Activated T-helper 1 cell treated with anti-CD3 and anti-CD28 coated beads, Interleukin-12 subunit alpha, Interleukin-12 subunit beta, Interleukin-2, Interleukin-4 antibody, amounts not matched to agents 30 ng/mL and 10 ng/mL and 1 ng/mL, durations not matched to agents 14 hours and 24 hours and 36 hours (primary cell): Measurements from ENCODE around the gene SLIT3. TPM values are rescaled to one million over a fixed set of nuclear protein-coding genes. Genes with fewer than 3 reads are reported as not detected.

ENCODE experiments used
- DNase-seq: peaks from one replicate; pipeline ENCODE4 v3.0.0; 2021; ENCODE audit warnings: low spot score
- H3K27ac Mint-ChIP-seq: one replicate; pipeline ENCODE4 v1.8.0; 2021; ENCODE audit warnings: mild to moderate bottlenecking, mixed read lengths
- H3K27me3 Mint-ChIP-seq: one replicate; pipeline ENCODE4 v1.8.0; 2022; ENCODE audit warnings: mild to moderate bottlenecking, moderate library complexity, mixed read lengths; ENCODE audit not compliant: insufficient read depth
- H3K36me3 Mint-ChIP-seq: one replicate; pipeline ENCODE4 v1.8.0; 2021; ENCODE audit warnings: low read depth, mixed read lengths
- H3K4me1 Mint-ChIP-seq: one replicate; pipeline ENCODE4 v1.8.0; 2021; ENCODE audit warnings: low read depth, mixed read lengths
- H3K4me3 Mint-ChIP-seq: one replicate; pipeline ENCODE4 v1.8.0; 2021; ENCODE audit warnings: mild to moderate bottlenecking, moderate library complexity, mixed read lengths
- H3K9me3 Mint-ChIP-seq: one replicate; pipeline ENCODE4 v1.8.0; 2021; ENCODE audit warnings: mixed read lengths
- intact Hi-C: fragments of 100-400 bp; cut with micrococcal nuclease; formaldehyde crosslinking; loops from one replicate; pipeline ENCODE4 v1.15.1; 2024
- total RNA-seq: library from RNA; stranded (reverse); gene quantifications from 2 replicates; pipeline ENCODE4 v1.2.3, GENCODE V29; 2022

SLIT3 gene
- total RNA-seq, 1 donor from 2014 or later = 0.03 TPM

GRCh38 chr5:169295306-169295705 lies 5.6 kb downstream of the SLIT3 start:
- intact Hi-C loops = no loop called here
- no peak overlapping the region for H3K27ac Mint-ChIP-seq
- no peak for DNase-seq
- peaks cover 19% of the 10 kb centered on the region for H3K27me3 Mint-ChIP-seq
- no peaks in the 10 kb centered on the region for H3K9me3 Mint-ChIP-seq
- no peaks in the 10 kb centered on the region for H3K36me3 Mint-ChIP-seq
- H3K4me1 Mint-ChIP-seq = no peaks in the 10 kb centered on the region
- H3K4me3 Mint-ChIP-seq = no peak overlapping the region

- DNase-seq = no peak
- H3K27me3 Mint-ChIP-seq = peaks cover 13% of the 10 kb centered on the region
- intact Hi-C loops = no loop called here
- H3K27ac Mint-ChIP-seq = no peak overlapping the region
- H3K4me3 Mint-ChIP-seq = no peak overlapping the region
- no peaks in the 10 kb centered on the region for H3K4me1 Mint-ChIP-seq
- no peaks in the 10 kb centered on the region for H3K9me3 Mint-ChIP-seq
- no peaks in the 10 kb centered on the region for H3K36me3 Mint-ChIP-seq
Measured at GRCh38 chr5:169294621-169295020, 6.3 kb downstream of the SLIT3 start.

- no peaks in the 10 kb centered on the region for H3K9me3 Mint-ChIP-seq
- no peak overlapping the region for H3K27ac Mint-ChIP-seq
- no peak for DNase-seq
- no peak overlapping the region for H3K4me3 Mint-ChIP-seq
- intact Hi-C loops = no loop called here
- no peaks in the 10 kb centered on the region for H3K27me3 Mint-ChIP-seq
- no peaks in the 10 kb centered on the region for H3K36me3 Mint-ChIP-seq
- H3K4me1 Mint-ChIP-seq = no peaks in the 10 kb centered on the region
Measured at GRCh38 chr5:169291877-169292276, 9.1 kb downstream of the SLIT3 start.

- no peak for DNase-seq
- intact Hi-C loops = no loop called here
- Mint-ChIP-seq H3K36me3 (no peaks in the 10 kb centered on the region), H3K27me3 (no peaks in the 10 kb centered on the region), H3K9me3 (no peaks in the 10 kb centered on the region), H3K4me1 (no peaks in the 10 kb centered on the region), H3K4me3 (no peak overlapping the region), H3K27ac (no peak overlapping the region)
Measured at GRCh38 chr5:169290895-169291294, 10.0 kb downstream of the SLIT3 start.

GRCh38 chr5:169289520-169289919 lies 11.4 kb downstream of the SLIT3 start:
- DNase-seq = no peak
- H3K27ac Mint-ChIP-seq = no peak overlapping the region
- H3K4me3 Mint-ChIP-seq = no peak overlapping the region
- H3K36me3 Mint-ChIP-seq = no peaks in the 10 kb centered on the region
- no peaks in the 10 kb centered on the region for H3K27me3 Mint-ChIP-seq
- H3K4me1 Mint-ChIP-seq = no peaks in the 10 kb centered on the region
- H3K9me3 Mint-ChIP-seq = no peaks in the 10 kb centered on the region
- intact Hi-C loops = no loop called here

- no peak for DNase-seq
- no peak overlapping the region for H3K4me3 Mint-ChIP-seq
- H3K27ac Mint-ChIP-seq = no peak overlapping the region
- H3K9me3 Mint-ChIP-seq = no peaks in the 10 kb centered on the region
- no peaks in the 10 kb centered on the region for H3K4me1 Mint-ChIP-seq
- intact Hi-C loops = no loop called here
- H3K27me3 Mint-ChIP-seq = no peaks in the 10 kb centered on the region
- H3K36me3 Mint-ChIP-seq = no peaks in the 10 kb centered on the region
Measured at GRCh38 chr5:169288066-169288930, 12.6 kb downstream of the SLIT3 start.

GRCh38 chr5:169287529-169287928 lies 13.4 kb downstream of the SLIT3 start:
- Mint-ChIP-seq H3K4me1 (no peaks in the 10 kb centered on the region), H3K4me3 (no peak overlapping the region), H3K27ac (no peak overlapping the region), H3K9me3 (no peaks in the 10 kb centered on the region), H3K36me3 (no peaks in the 10 kb centered on the region), H3K27me3 (no peaks in the 10 kb centered on the region)
- DNase-seq = no peak
- intact Hi-C loops = no loop called here

GRCh38 chr5:169286572-169287300 lies 14.2 kb downstream of the SLIT3 start:
- no peaks in the 10 kb centered on the region for H3K36me3 Mint-ChIP-seq
- H3K4me3 Mint-ChIP-seq = no peak overlapping the region
- H3K27ac Mint-ChIP-seq = no peak overlapping the region
- no peak for DNase-seq
- no peaks in the 10 kb centered on the region for H3K4me1 Mint-ChIP-seq
- no peaks in the 10 kb centered on the region for H3K9me3 Mint-ChIP-seq
- no peaks in the 10 kb centered on the region for H3K27me3 Mint-ChIP-seq
- intact Hi-C loops = no loop called here

GRCh38 chr5:169283887-169284286 lies 17.1 kb downstream of the SLIT3 start:
- no peak overlapping the region for H3K4me3 Mint-ChIP-seq
- no peaks in the 10 kb centered on the region for H3K4me1 Mint-ChIP-seq
- no peak for DNase-seq
- intact Hi-C loops = no loop called here
- H3K27me3 Mint-ChIP-seq = peaks cover 2% of the 10 kb centered on the region
- H3K9me3 Mint-ChIP-seq = no peaks in the 10 kb centered on the region
- no peaks in the 10 kb centered on the region for H3K36me3 Mint-ChIP-seq
- no peak overlapping the region for H3K27ac Mint-ChIP-seq

GRCh38 chr5:169281625-169282024 lies 19.3 kb downstream of the SLIT3 start:
- H3K4me1 Mint-ChIP-seq = no peaks in the 10 kb centered on the region
- H3K27ac Mint-ChIP-seq = no peak overlapping the region
- no peak for DNase-seq
- H3K4me3 Mint-ChIP-seq = no peak overlapping the region
- H3K36me3 Mint-ChIP-seq = no peaks in the 10 kb centered on the region
- H3K9me3 Mint-ChIP-seq = no peaks in the 10 kb centered on the region
- intact Hi-C loops = no loop called here
- H3K27me3 Mint-ChIP-seq = peaks cover 2% of the 10 kb centered on the region

GRCh38 chr5:169280696-169281095 lies 20.2 kb downstream of the SLIT3 start:
- no peak overlapping the region for H3K27ac Mint-ChIP-seq
- no peaks in the 10 kb centered on the region for H3K36me3 Mint-ChIP-seq
- no peak for DNase-seq
- H3K4me1 Mint-ChIP-seq = no peaks in the 10 kb centered on the region
- intact Hi-C loops = no loop called here
- no peak overlapping the region for H3K4me3 Mint-ChIP-seq
- H3K9me3 Mint-ChIP-seq = no peaks in the 10 kb centered on the region
- H3K27me3 Mint-ChIP-seq = peaks cover 2% of the 10 kb centered on the region

- Mint-ChIP-seq H3K36me3 (no peaks in the 10 kb centered on the region), H3K27me3 (peaks cover 2% of the 10 kb centered on the region), H3K4me3 (no peak overlapping the region), H3K4me1 (no peaks in the 10 kb centered on the region), H3K27ac (no peak overlapping the region), H3K9me3 (no peaks in the 10 kb centered on the region)
- DNase-seq = no peak
- intact Hi-C loops = no loop called here
Measured at GRCh38 chr5:169280286-169280685, 20.7 kb downstream of the SLIT3 start.

- Mint-ChIP-seq H3K9me3 (no peaks in the 10 kb centered on the region), H3K27me3 (peaks cover 2% of the 10 kb centered on the region), H3K36me3 (no peaks in the 10 kb centered on the region), H3K4me1 (no peaks in the 10 kb centered on the region), H3K27ac (no peak overlapping the region), H3K4me3 (no peak overlapping the region)
- DNase-seq = no peak
- intact Hi-C loops = no loop called here
Measured at GRCh38 chr5:169279125-169279524, 21.8 kb downstream of the SLIT3 start.
